Endodermal cell (in vitro differentiated cells): ENCODE measurements around the gene XYLT1. TPM values are rescaled to one million over a fixed set of nuclear protein-coding genes. Genes with fewer than 3 reads are reported as not detected.

Experiments
- DNase-seq: peaks from one replicate; pipeline ENCODE4 v3.0.0-alpha.2; 2017
- H3K27ac ChIP-seq: 2 replicates; pipeline ENCODE4 v1.5.1; 2013; ENCODE audit warnings: mild to moderate bottlenecking, low read depth, low read length, moderate library complexity
- H3K27me3 ChIP-seq: 2 replicates; pipeline ENCODE4 v1.6.1; 2013; ENCODE audit warnings: mild to moderate bottlenecking, low read length, moderate library complexity; ENCODE audit not compliant: insufficient read depth, control insufficient read depth, poor library complexity, severe bottlenecking
- H3K36me3 ChIP-seq: 2 replicates; pipeline ENCODE4 v1.7.0; 2013; ENCODE audit warnings: mild to moderate bottlenecking, low read length, moderate library complexity; ENCODE audit not compliant: control insufficient read depth, insufficient read depth
- H3K4me1 ChIP-seq: one replicate; pipeline ENCODE4 v1.7.0; 2013; ENCODE audit warnings: low read length; ENCODE audit not compliant: control insufficient read depth, insufficient read depth
- H3K4me3 ChIP-seq: 2 replicates; pipeline ENCODE4 v1.5.1; 2013; ENCODE audit warnings: mild to moderate bottlenecking, low read length, moderate library complexity
- H3K9ac ChIP-seq: 2 replicates; pipeline ENCODE4 v1.6.1; 2013; ENCODE audit warnings: mild to moderate bottlenecking, low read length, moderate library complexity; ENCODE audit not compliant: poor library complexity, severe bottlenecking; ENCODE audit errors: extremely low read depth
- H3K9me3 ChIP-seq: 2 replicates; pipeline ENCODE4 v1.6.1; 2013; ENCODE audit warnings: mild to moderate bottlenecking, low read length, moderate library complexity; ENCODE audit not compliant: control insufficient read depth
- H3K27ac Mint-ChIP-seq: 2 replicates; pipeline ENCODE4 v1.8.0; 2020; ENCODE audit warnings: mixed read lengths
- H3K27me3 Mint-ChIP-seq: 2 replicates; pipeline ENCODE4 v1.8.0; 2021; ENCODE audit warnings: mild to moderate bottlenecking, mixed read lengths; ENCODE audit not compliant: insufficient read depth
- H3K36me3 Mint-ChIP-seq: 2 replicates; pipeline ENCODE4 v1.8.0; 2020; ENCODE audit warnings: low read depth, mixed read lengths
- H3K4me1 Mint-ChIP-seq: 2 replicates; pipeline ENCODE4 v1.8.0; 2020; ENCODE audit warnings: mixed read lengths
- H3K4me3 Mint-ChIP-seq: 2 replicates; pipeline ENCODE4 v1.8.0; 2020; ENCODE audit warnings: mild to moderate bottlenecking, moderate library complexity, mixed read lengths
- H3K9me3 Mint-ChIP-seq: 2 replicates; pipeline ENCODE4 v1.8.0; 2020; ENCODE audit warnings: mild to moderate bottlenecking, mixed read lengths
- WGBS, 2 experiments: methylation state at CpG; one replicate each; pipeline versions ENCODE4 v1.1.5 to v1.1.7; 2013; ENCODE audit warnings: missing lambda C conversion rate in 2 of 2, mixed read lengths in 1 of 2; ENCODE audit not compliant: insufficient coverage in 1 of 2, insufficient read length in 1 of 2; 5-methylcytosine and 5-hydroxymethylcytosine counted together
- total RNA-seq, 2 donors: library from RNA; stranded (reverse); fragmentation: NEBNext Ultra II Directional in 1 of 2; extraction: Animal tissue kit (Norgen Biotek cat#: 25700) in 1 of 2; gene quantifications; 2 replicates in 1 of 2; 3 replicates in 1 of 2; pipeline ENCODE4 v1.2.1, GENCODE V29; 2021
- TF ChIP-seq, protein P1 (sequence below): fragments of 200-600 bp; sonication (generic); conservative IDR thresholded peaks from 2 replicates; pipeline ENCODE4 v1.5.0; 2021; ENCODE audit warnings: antibody characterized with exemption, mild to moderate bottlenecking

Gene XYLT1
- total RNA-seq, 2 donors from 2014 or later = 26.8 to 28.5 TPM

- H3K9me3 ChIP-seq = no peaks in the 10 kb centered on the region
- Mint-ChIP-seq H3K27ac (no peak overlapping the region), H3K4me3 (no peak overlapping the region), H3K4me1 (peaks cover 19% of the 10 kb centered on the region), H3K27me3 (peaks cover 4% of the 10 kb centered on the region), H3K9me3 (peaks cover 4% of the 10 kb centered on the region), H3K36me3 (no peaks in the 10 kb centered on the region)
- H3K36me3 ChIP-seq = no peaks in the 10 kb centered on the region
- WGBS, 2 experiments = 87 to 92% methylated on average over 5 to 7 of the region's 7 CpGs
- H3K4me1 ChIP-seq = peaks cover 4% of the 10 kb centered on the region
- DNase-seq = no peak
- no peak overlapping the region for H3K27ac ChIP-seq
- H3K9ac ChIP-seq = no peak overlapping the region
- no peak overlapping the region for H3K4me3 ChIP-seq
- peaks cover under 1% of the 10 kb centered on the region for H3K27me3 ChIP-seq
- TF ChIP-seq, protein P1, sequence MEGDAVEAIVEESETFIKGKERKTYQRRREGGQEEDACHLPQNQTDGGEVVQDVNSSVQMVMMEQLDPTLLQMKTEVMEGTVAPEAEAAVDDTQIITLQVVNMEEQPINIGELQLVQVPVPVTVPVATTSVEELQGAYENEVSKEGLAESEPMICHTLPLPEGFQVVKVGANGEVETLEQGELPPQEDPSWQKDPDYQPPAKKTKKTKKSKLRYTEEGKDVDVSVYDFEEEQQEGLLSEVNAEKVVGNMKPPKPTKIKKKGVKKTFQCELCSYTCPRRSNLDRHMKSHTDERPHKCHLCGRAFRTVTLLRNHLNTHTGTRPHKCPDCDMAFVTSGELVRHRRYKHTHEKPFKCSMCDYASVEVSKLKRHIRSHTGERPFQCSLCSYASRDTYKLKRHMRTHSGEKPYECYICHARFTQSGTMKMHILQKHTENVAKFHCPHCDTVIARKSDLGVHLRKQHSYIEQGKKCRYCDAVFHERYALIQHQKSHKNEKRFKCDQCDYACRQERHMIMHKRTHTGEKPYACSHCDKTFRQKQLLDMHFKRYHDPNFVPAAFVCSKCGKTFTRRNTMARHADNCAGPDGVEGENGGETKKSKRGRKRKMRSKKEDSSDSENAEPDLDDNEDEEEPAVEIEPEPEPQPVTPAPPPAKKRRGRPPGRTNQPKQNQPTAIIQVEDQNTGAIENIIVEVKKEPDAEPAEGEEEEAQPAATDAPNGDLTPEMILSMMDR = no peak
Measured at GRCh38 chr16:17475104-17475503, 4.3 kb upstream of the XYLT1 start.

DNA sequence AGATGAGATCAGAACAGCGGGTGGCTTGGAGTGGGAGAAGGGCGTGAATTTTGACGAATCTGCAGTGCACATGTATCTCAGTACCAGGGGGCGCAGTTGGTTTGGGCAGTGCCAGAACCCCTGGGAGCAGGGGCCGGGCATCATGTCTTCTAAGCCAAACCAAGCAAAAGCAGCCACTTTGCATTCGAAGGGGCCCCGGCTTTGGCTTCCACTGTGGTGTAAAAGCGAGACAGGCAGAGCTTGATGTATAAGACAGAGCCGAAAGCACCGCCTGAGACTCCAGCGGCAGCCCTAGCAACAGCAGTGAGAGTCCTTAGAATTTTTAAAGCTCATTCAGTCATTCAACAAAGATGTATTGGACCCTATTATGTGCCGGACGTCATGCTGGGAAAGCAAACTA lies 3.8 kb upstream of the XYLT1 start:
- DNase-seq = no peak

GRCh38 chr16:17474037-17474436 lies 3.3 kb upstream of the XYLT1 start:
- no peaks in the 10 kb centered on the region for H3K36me3 ChIP-seq
- Mint-ChIP-seq H3K4me3 (no peak overlapping the region), H3K9me3 (no peaks in the 10 kb centered on the region), H3K36me3 (no peaks in the 10 kb centered on the region), H3K4me1 (peaks cover 28% of the 10 kb centered on the region), H3K27ac (no peak overlapping the region), H3K27me3 (peaks cover 11% of the 10 kb centered on the region)
- WGBS, 2 experiments = 87 to 93% methylated on average over 3 to 4 of the region's 4 CpGs
- no peaks in the 10 kb centered on the region for H3K9me3 ChIP-seq
- H3K9ac ChIP-seq = no peak overlapping the region
- H3K27ac ChIP-seq = peak overlapping the region; percentile 20
- TF ChIP-seq, protein P1 = no peak
- H3K27me3 ChIP-seq = peaks cover 11% of the 10 kb centered on the region
- H3K4me1 ChIP-seq = peaks cover 8% of the 10 kb centered on the region
- H3K4me3 ChIP-seq = no peak overlapping the region
- no peak for DNase-seq

More for the DNA sequence above, 3.8 kb upstream of the XYLT1 start:
- Histone ChIP-seq H3K9ac (no peak overlapping the region), H3K4me3 (no peak overlapping the region), H3K27me3 (peaks cover 6% of the 10 kb centered on the region), H3K36me3 (no peaks in the 10 kb centered on the region), H3K9me3 (no peaks in the 10 kb centered on the region), H3K4me1 (peaks cover 4% of the 10 kb centered on the region), H3K27ac (peak overlapping the region; percentile 20)
- Mint-ChIP-seq H3K4me1 (peaks cover 23% of the 10 kb centered on the region), H3K9me3 (no peaks in the 10 kb centered on the region), H3K27ac (no peak overlapping the region), H3K27me3 (peaks cover 6% of the 10 kb centered on the region), H3K36me3 (no peaks in the 10 kb centered on the region), H3K4me3 (no peak overlapping the region)
- 81 to 85% methylated on average over 13 of the region's 13 CpGs for WGBS, 2 experiments
- TF ChIP-seq, protein P1 = no peak
